ENCODE measurements around the gene HPDL. TPM values are rescaled to one million over a fixed set of nuclear protein-coding genes. Genes with fewer than 3 reads are reported as not detected.

Gene HPDL
- total RNA-seq, 2 donors from 2014 or later = 7.8 to 10.1 TPM

DNA sequence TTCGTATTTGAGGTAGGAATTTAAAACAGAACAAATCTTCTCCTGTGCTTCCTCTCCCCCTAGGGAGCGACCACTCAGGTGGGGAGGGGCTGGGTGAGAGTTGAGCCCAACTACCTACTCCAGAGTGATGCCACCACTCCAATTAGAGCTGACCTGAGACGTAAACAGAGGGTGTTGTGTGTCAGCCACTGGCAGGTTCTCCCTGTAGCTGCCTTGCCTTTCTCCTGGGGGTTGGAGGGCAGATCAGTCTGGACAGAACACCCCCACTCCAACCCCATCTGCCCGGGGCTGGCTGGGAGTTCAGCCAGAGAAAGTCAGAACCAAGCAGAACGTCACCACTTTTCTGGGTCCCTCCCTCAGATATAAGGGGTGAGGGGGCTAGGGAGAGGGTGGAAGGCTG is 2.0 kb downstream of the HPDL start:
- H3K36me3 Mint-ChIP-seq (ENCODE audit: low read depth) = peaks cover 35% of the 10 kb centered on the region
- no peaks in the 10 kb centered on the region for H3K27me3 Mint-ChIP-seq (ENCODE audit: insufficient read depth)
- H3K27ac ChIP-seq (ENCODE audit: low read depth, low read length) = no peak overlapping the region
- TF ChIP-seq, protein P1, sequence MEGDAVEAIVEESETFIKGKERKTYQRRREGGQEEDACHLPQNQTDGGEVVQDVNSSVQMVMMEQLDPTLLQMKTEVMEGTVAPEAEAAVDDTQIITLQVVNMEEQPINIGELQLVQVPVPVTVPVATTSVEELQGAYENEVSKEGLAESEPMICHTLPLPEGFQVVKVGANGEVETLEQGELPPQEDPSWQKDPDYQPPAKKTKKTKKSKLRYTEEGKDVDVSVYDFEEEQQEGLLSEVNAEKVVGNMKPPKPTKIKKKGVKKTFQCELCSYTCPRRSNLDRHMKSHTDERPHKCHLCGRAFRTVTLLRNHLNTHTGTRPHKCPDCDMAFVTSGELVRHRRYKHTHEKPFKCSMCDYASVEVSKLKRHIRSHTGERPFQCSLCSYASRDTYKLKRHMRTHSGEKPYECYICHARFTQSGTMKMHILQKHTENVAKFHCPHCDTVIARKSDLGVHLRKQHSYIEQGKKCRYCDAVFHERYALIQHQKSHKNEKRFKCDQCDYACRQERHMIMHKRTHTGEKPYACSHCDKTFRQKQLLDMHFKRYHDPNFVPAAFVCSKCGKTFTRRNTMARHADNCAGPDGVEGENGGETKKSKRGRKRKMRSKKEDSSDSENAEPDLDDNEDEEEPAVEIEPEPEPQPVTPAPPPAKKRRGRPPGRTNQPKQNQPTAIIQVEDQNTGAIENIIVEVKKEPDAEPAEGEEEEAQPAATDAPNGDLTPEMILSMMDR (conservative IDR thresholded peaks at IDR 0.05) = no peak
- peak overlapping the region; percentile 64 for H3K4me3 Mint-ChIP-seq
- peaks cover 15% of the 10 kb centered on the region for H3K9me3 Mint-ChIP-seq
- 75 to 100% methylated on average over 2 to 5 of the region's 5 CpGs for WGBS, 2 experiments (ENCODE audit: insufficient coverage in 1 of 2, insufficient read length in 1 of 2)
- H3K4me1 ChIP-seq (ENCODE audit: control insufficient read depth, insufficient read depth, low read length) = no peaks in the 10 kb centered on the region
- peaks cover 18% of the 10 kb centered on the region for H3K4me1 Mint-ChIP-seq
- H3K9me3 ChIP-seq (ENCODE audit: control insufficient read depth, low read length) = peaks cover 10% of the 10 kb centered on the region
- H3K27ac Mint-ChIP-seq = peak overlapping the region; percentile 91
- H3K4me3 ChIP-seq (ENCODE audit: low read length) = no peak overlapping the region
- H3K9ac ChIP-seq (ENCODE audit: extremely low read depth, low read length, poor library complexity, severe bottlenecking) = no peak overlapping the region
- H3K36me3 ChIP-seq (ENCODE audit: control insufficient read depth, insufficient read depth, low read length) = peaks cover 36% of the 10 kb centered on the region
- H3K27me3 ChIP-seq (ENCODE audit: control insufficient read depth, insufficient read depth, low read length, poor library complexity, severe bottlenecking) = no peaks in the 10 kb centered on the region
- peak; percentile 72 for DNase-seq

DNA sequence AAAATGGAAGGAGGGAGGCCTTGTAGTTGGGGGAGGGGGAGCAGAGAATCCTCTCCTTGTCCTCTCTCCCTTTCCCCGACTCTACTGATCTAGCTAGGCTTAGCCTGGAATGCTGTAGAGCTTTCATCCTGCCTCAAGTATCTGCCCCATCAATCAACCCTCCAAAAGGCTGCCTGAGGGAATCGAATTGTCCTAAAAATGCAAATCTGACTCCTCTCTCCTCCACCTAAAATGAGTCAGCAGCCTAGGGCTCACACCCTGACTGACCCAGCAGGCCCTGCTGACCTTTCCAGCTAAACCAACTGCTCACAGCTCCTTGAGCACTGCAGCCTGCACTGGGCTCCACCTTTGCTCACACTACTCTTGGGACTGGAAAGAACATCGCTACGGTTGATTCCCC is 2.8 kb downstream of the HPDL start:
- peak overlapping the region; percentile 91 for H3K27ac Mint-ChIP-seq

DNA sequence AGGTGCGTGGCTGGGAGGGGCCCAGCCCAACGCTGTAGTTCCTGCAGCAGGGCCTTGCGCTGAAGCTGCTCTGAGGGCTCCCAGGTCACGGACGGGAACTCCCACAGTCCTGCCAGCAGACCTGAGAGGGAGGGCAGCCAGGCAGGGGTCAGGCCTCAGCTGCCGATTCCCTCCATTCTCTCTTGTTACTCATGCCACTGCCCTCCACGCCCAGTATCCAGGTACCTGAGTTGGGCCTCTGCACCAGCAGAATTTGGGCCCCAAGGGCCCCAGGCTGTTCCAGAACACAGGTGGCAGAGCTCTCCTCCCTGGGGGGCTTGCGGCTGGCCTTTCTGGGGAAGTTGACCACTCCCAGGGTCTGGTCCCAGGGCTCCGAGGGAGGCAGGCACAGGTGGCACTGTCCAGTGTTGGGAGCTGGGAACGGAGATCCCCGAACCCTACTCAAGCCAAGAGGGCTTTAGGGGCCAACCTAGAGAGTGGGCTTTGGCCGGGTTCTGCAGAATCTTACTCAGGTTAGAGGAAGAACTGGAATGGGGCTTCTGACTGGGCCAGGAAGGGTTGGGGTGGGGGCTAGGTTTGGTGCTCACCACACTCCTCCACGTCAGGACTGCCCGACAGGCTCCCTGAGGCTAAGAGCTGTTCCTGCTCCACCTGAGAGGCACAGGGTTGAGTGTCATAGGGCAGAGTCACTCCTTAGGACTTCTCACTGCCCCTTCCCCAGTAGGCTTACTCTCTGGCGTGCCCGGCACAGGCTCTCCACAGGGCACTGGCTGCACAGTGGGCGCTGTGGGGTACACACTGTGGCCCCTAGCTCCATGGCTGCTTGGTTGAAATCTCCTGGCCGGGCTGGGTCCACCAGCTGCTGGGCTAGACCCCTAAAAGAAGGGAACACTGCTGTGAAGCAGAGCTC is 5.0 kb downstream of the HPDL start:
- no peak overlapping the region for H3K4me3 Mint-ChIP-seq

More for the DNA sequence above, 2.8 kb downstream of the HPDL start:
- H3K4me1 ChIP-seq (ENCODE audit: control insufficient read depth, insufficient read depth, low read length) = no peaks in the 10 kb centered on the region
- TF ChIP-seq, protein P1 (conservative IDR thresholded peaks at IDR 0.05) = no peak
- DNase-seq = peak; percentile 84
- no peaks in the 10 kb centered on the region for H3K27me3 ChIP-seq (ENCODE audit: control insufficient read depth, insufficient read depth, low read length, poor library complexity, severe bottlenecking)
- Mint-ChIP-seq H3K4me1 (peaks cover 21% of the 10 kb centered on the region), H3K4me3 (peak overlapping the region; percentile 64), H3K27me3 (ENCODE audit: insufficient read depth) (no peaks in the 10 kb centered on the region), H3K36me3 (ENCODE audit: low read depth) (peaks cover 38% of the 10 kb centered on the region), H3K9me3 (peaks cover 7% of the 10 kb centered on the region)
- 31 to 71% methylated on average over 1 to 4 of the region's 4 CpGs for WGBS, 2 experiments (ENCODE audit: insufficient coverage in 1 of 2, insufficient read length in 1 of 2)
- peaks cover 43% of the 10 kb centered on the region for H3K36me3 ChIP-seq (ENCODE audit: control insufficient read depth, insufficient read depth, low read length)
- H3K9ac ChIP-seq (ENCODE audit: extremely low read depth, low read length, poor library complexity, severe bottlenecking) = no peak overlapping the region
- H3K27ac ChIP-seq (ENCODE audit: low read depth, low read length) = peak overlapping the region; percentile 78
- H3K4me3 ChIP-seq (ENCODE audit: low read length) = no peak overlapping the region
- H3K9me3 ChIP-seq (ENCODE audit: control insufficient read depth, low read length) = peaks cover 4% of the 10 kb centered on the region

More for the DNA sequence above, 5.0 kb downstream of the HPDL start:
- Histone ChIP-seq H3K36me3 (ENCODE audit: control insufficient read depth, insufficient read depth, low read length) (peaks cover 43% of the 10 kb centered on the region), H3K9ac (ENCODE audit: extremely low read depth, low read length, poor library complexity, severe bottlenecking) (no peak overlapping the region), H3K4me3 (ENCODE audit: low read length) (no peak overlapping the region), H3K27me3 (ENCODE audit: control insufficient read depth, insufficient read depth, low read length, poor library complexity, severe bottlenecking) (no peaks in the 10 kb centered on the region), H3K27ac (ENCODE audit: low read depth, low read length) (no peak overlapping the region), H3K4me1 (ENCODE audit: control insufficient read depth, insufficient read depth, low read length) (peaks cover 2% of the 10 kb centered on the region), H3K9me3 (ENCODE audit: control insufficient read depth, low read length) (no peaks in the 10 kb centered on the region)
- TF ChIP-seq, protein P1 (conservative IDR thresholded peaks at IDR 0.05) = no peak
- DNase-seq = peak; percentile 41
- 94 to 97% methylated on average over 12 to 18 of the region's 18 CpGs for WGBS, 2 experiments (ENCODE audit: insufficient coverage in 1 of 2, insufficient read length in 1 of 2)
- Mint-ChIP-seq H3K9me3 (no peaks in the 10 kb centered on the region), H3K27me3 (ENCODE audit: insufficient read depth) (no peaks in the 10 kb centered on the region), H3K27ac (no peak overlapping the region), H3K36me3 (ENCODE audit: low read depth) (peaks cover 39% of the 10 kb centered on the region), H3K4me1 (peaks cover 39% of the 10 kb centered on the region)

All from endodermal cell (in vitro differentiated cells).